ENCODE measurements around the gene ZBTB42. TPM values are rescaled to one million over a fixed set of nuclear protein-coding genes. Genes with fewer than 3 reads are reported as not detected.

The ZBTB42 gene
- total and polyA plus RNA-seq, 2 of the 4 experiments (the other 2 are of a cell fraction) = 1.3 to 2.3 TPM

DNA sequence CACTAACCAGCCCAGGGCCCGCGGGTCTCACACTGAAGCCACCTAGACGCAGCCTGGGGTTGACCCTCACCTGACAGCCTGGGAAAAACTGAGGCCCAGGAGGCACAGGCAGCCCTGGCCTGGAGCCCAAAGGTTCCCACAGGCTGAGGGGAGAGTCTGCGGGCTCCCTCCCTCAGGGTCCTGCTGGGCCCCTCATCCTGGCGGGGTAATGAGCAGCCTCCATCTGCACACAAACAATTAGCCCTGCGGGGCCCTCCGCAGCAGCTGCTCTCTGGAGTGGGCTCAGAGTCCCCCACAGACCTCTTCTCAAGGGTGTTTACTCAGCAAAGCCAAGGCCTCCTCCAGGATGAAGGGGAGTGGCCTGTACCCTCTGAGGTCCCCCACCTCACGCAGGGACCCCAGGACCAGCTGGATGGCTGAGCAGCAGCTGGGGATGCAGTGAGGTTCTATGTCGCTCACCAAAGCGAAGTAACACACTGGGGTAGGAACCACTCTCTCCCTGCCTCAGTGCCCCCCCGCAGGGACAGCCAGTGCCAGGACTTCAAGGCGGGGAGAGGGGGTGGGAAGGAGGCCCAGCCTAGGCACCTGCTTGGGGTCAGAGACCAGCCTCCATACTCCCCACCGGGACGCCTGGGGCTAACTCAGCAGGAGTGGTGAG lies 12.6 kb upstream of the ZBTB42 start:
- dilution Hi-C loops (cut with HindIII; ENCODE audit: low sequenced_read_pairs, unreplicated experiment) = no loop called here
- POLR2A ChIA-PET (ENCODE audit: unreplicated experiment) = no interaction called here
- peaks cover 94% of the 10 kb centered on the region for H4K20me1 ChIP-seq (ENCODE audit: insufficient read depth, low read length)

More for the DNA sequence above, 12.6 kb upstream of the ZBTB42 start:
- TF ChIP-seq CHD1 (IDR thresholded peaks at IDR 0.05; ENCODE audit: low read depth, low read length) (no peak), CEBPB (IDR thresholded peaks at IDR 0.05; ENCODE audit: low read depth, low read length) (no peak), MXI1 (IDR thresholded peaks at IDR 0.05; ENCODE audit: borderline replicate concordance, low read depth, low read length) (no peak), NFE2L2 (IDR thresholded peaks at IDR 0.05; ENCODE audit: low read depth, low read length) (no peak), ELK1 (IDR thresholded peaks at IDR 0.05; ENCODE audit: borderline replicate concordance, low read depth, low read length) (no peak), RAD21 (IDR thresholded peaks at IDR 0.05; ENCODE audit: low read length) (no peak), POLR2A (IDR thresholded peaks at IDR 0.05; ENCODE audit: low read depth, low read length) (no peak), MAZ (IDR thresholded peaks at IDR 0.05; ENCODE audit: borderline replicate concordance, low read depth, low read length) (no peak), RCOR1 (IDR thresholded peaks at IDR 0.05; ENCODE audit: insufficient replicate concordance, low read length) (no peak), FOS (IDR thresholded peaks at IDR 0.05; ENCODE audit: low read depth, low read length) (no peak), SMC3 (IDR thresholded peaks at IDR 0.05; ENCODE audit: low read depth, low read length) (no peak), RFX5 (IDR thresholded peaks at IDR 0.05; ENCODE audit: low read depth, low read length) (no peak), MAFK (IDR thresholded peaks at IDR 0.05; ENCODE audit: low read depth, low read length) (no peak), USF2 (IDR thresholded peaks at IDR 0.05; ENCODE audit: low read depth, low read length) (no peak), BHLHE40 (IDR thresholded peaks at IDR 0.05; ENCODE audit: low read depth, low read length) (no peak), CTCF (conservative IDR thresholded peaks at IDR 0.05; ENCODE audit: low read depth, low read length) (no peak)
- no peak overlapping the region for H3K18ac ChIP-seq (ENCODE audit: low read depth, low read length)
- no peak overlapping the region for H3K4ac ChIP-seq (ENCODE audit: low read depth, low read length)
- no peak overlapping the region for H2AFZ ChIP-seq (replicated peaks; ENCODE audit: low read length, poor library complexity)
- intact Hi-C loops (cut with micrococcal nuclease) (no loop called here), in situ Hi-C loops (cut with MboI; ENCODE audit: low sequenced_read_pairs) (no loop called here)
- no peaks in the 10 kb centered on the region for H3K27me3 ChIP-seq (ENCODE audit: control insufficient read depth, insufficient read depth, low read length)
- H2BK15ac ChIP-seq (ENCODE audit: low read depth, low read length) = no peak overlapping the region
- no peak overlapping the region for H2BK20ac ChIP-seq (ENCODE audit: low read depth, low read length)
- no peak overlapping the region for H4K8ac ChIP-seq (ENCODE audit: low read depth in 2 of 2, low read length in 2 of 2)
- H3K4me3 ChIP-seq (ENCODE audit: insufficient read depth, low read depth, low read length) = no peak overlapping the region
- H2AK5ac ChIP-seq (ENCODE audit: low read depth, low read length) = no peak overlapping the region
- no peak overlapping the region for H4K5ac ChIP-seq (ENCODE audit: low read depth, low read length)
- no peak overlapping the region for H3K4me2 ChIP-seq (ENCODE audit: low read depth, low read length)
- DNase-seq (no peak), ATAC-seq (ENCODE audit: low read depth) (no peak)
- H3K56ac ChIP-seq (ENCODE audit: extremely low read depth, insufficient read depth, low read length) = no peak overlapping the region
- no peak overlapping the region for H3K27ac ChIP-seq (ENCODE audit: insufficient read depth, low read length)
- H2BK120ac ChIP-seq (ENCODE audit: low read depth, low read length) = no peak overlapping the region
- H3K9me3 ChIP-seq (ENCODE audit: control insufficient read depth, insufficient read depth, low read length) = no peaks in the 10 kb centered on the region
- 94% methylated on average over 3 of the region's 14 CpGs; no CpG with 5 or more reads in 1 of the 2 experiments for WGBS, 2 experiments (ENCODE audit: extremely low coverage in 2 of 2, insufficient read length in 1 of 2)
- no peak overlapping the region for H2BK5ac ChIP-seq (ENCODE audit: low read depth, low read length, poor library complexity, severe bottlenecking)
- no peak overlapping the region for H3K23ac ChIP-seq (ENCODE audit: low read depth, low read length)
- H3K36me3 ChIP-seq (ENCODE audit: control insufficient read depth, insufficient read depth, low read length) = peaks cover 46% of the 10 kb centered on the region
- peaks cover 6% of the 10 kb centered on the region; the same call in 1 of the 2 replicates for H3K4me1 ChIP-seq (ENCODE audit: control insufficient read depth, insufficient read depth, low read length)
- H2AK9ac ChIP-seq (replicated peaks; ENCODE audit: low read depth, low read length, poor library complexity) = no peak overlapping the region
- no peaks in the 10 kb centered on the region for H3K9me1 ChIP-seq (ENCODE audit: insufficient read depth, low read length)
- no peak overlapping the region for H4K91ac ChIP-seq (ENCODE audit: insufficient read depth, low read depth, low read length)
- no peak overlapping the region for H3K14ac ChIP-seq (replicated peaks; ENCODE audit: low read depth, low read length)
- peaks cover 9 to 65% of the 10 kb centered on the region in 2 experiments; a peak in 3 of 4 replicates for H3K79me1 ChIP-seq (ENCODE audit: low read depth in 1 of 2, low read length in 2 of 2)
- no TSS peak for BruUV-seq (replicated peaks)
- no peak overlapping the region for H3K9ac ChIP-seq (ENCODE audit: low read depth, low read length)
- CTCF ChIA-PET = no interaction called here
